GM18507 (cell line): Measurements from ENCODE around the gene NANP.
"Not testable (repeated sequence)": the region's sequence is repeated elsewhere in the genome, so short reads cannot be mapped to it uniquely, and the experiment has no call there.

ENCODE experiments used
- DNase-seq: peaks from one replicate; pipeline ENCODE4 v3.0.0; 2011; ENCODE audit warnings: low read depth; ENCODE audit not compliant: insufficient read length; ENCODE audit errors: extremely low spot score
- FAIRE-seq: peaks from 2 replicates; lab custom pipeline; 2011; peaks lifted over from hg19 to GRCh38; lab: Jason Lieb, UNC

The NANP gene

GRCh38 chr20:25619514-25619913 lies 4.3 kb downstream of the NANP start:
- FAIRE-seq, result no peak
- no peak for DNase-seq

- DNase-seq, result no peak
- no peak for FAIRE-seq
Observed at GRCh38 chr20:25608774-25609173, 15.0 kb downstream of the NANP start.

- DNase-seq (no peak), FAIRE-seq (no peak)
Observed at GRCh38 chr20:25606094-25606695, 17.6 kb downstream of the NANP start.

- FAIRE-seq, result no peak
Observed at GRCh38 chr20:25605148-25605547, 18.7 kb downstream of the NANP start.

GRCh38 chr20:25604611-25605010 lies 19.2 kb downstream of the NANP start:
- no peak for DNase-seq
- no peak for FAIRE-seq

More at GRCh38 chr20:25605148-25605547, 18.7 kb downstream of the NANP start:
- no peak for DNase-seq

GRCh38 chr20:25602914-25603309 lies 20.9 kb downstream of the NANP start:
- FAIRE-seq, DNase-seq: not testable (repeated sequence)

- not testable (repeated sequence) for DNase-seq, FAIRE-seq
Observed at GRCh38 chr20:25602191-25602913, 21.5 kb downstream of the NANP start.

- DNase-seq, result no peak
- FAIRE-seq, result no peak
Observed at GRCh38 chr20:25601659-25602058, 22.2 kb downstream of the NANP start.

- no peak for DNase-seq
- no peak for FAIRE-seq
Observed at GRCh38 chr20:25600632-25601031, 23.2 kb downstream of the NANP start.

- no peak for DNase-seq
- no peak for FAIRE-seq
Observed at GRCh38 chr20:25592135-25592852, 31.5 kb downstream of the NANP start.

GRCh38 chr20:25590778-25591177 lies 33.0 kb downstream of the NANP start:
- not testable (repeated sequence) for FAIRE-seq, DNase-seq

- DNase-seq, result no peak
Observed at GRCh38 chr20:25588491-25588890, 35.3 kb downstream of the NANP start.

GRCh38 chr20:25587536-25587935 lies 36.3 kb downstream of the NANP start:
- DNase-seq (no peak), FAIRE-seq (no peak)

More at GRCh38 chr20:25588491-25588890, 35.3 kb downstream of the NANP start:
- no peak for FAIRE-seq

GRCh38 chr20:25586877-25587276 lies 36.9 kb downstream of the NANP start:
- DNase-seq, result no peak
- no peak for FAIRE-seq

- DNase-seq (no peak), FAIRE-seq (no peak)
Observed at GRCh38 chr20:25584905-25585704, 38.7 kb downstream of the NANP start, which contains the start of gene NINL. NINL (minus strand) TSS chr20:25585531; CDS start chr20:25526587, 58,944 bp downstream.

- FAIRE-seq, result not testable (repeated sequence)
Observed at GRCh38 chr20:25583607-25584006, 40.2 kb downstream of the NANP start.

GRCh38 chr20:25580711-25581110 lies 43.1 kb downstream of the NANP start:
- FAIRE-seq, result no peak
- DNase-seq, result no peak

More at GRCh38 chr20:25583607-25584006, 40.2 kb downstream of the NANP start:
- not testable (repeated sequence) for DNase-seq

- DNase-seq, result no peak
Observed at GRCh38 chr20:25579081-25579770, 44.6 kb downstream of the NANP start.

More at GRCh38 chr20:25579081-25579770, 44.6 kb downstream of the NANP start:
- no peak for FAIRE-seq
